ENCODE data around the gene DNAJA3.

DNA sequence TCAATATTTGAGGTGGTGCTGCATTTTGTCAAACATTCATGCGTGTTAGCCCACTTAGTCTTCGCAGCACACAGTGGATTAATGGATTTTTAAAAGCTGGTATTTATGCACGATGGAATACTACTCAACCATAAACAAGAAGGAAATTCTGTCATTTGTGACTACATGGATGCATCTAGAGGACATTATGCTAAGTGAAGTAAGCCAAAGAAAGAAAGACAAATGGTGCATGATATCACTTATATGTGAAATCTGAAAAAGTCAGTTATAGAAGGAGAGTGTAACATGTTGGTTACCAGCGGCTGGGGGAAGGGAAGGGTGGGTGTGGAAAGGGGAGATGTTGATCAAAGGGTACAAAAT lies 73.5 kb downstream of the DNAJA3 start:
- TF ChIP-seq, protein P1, sequence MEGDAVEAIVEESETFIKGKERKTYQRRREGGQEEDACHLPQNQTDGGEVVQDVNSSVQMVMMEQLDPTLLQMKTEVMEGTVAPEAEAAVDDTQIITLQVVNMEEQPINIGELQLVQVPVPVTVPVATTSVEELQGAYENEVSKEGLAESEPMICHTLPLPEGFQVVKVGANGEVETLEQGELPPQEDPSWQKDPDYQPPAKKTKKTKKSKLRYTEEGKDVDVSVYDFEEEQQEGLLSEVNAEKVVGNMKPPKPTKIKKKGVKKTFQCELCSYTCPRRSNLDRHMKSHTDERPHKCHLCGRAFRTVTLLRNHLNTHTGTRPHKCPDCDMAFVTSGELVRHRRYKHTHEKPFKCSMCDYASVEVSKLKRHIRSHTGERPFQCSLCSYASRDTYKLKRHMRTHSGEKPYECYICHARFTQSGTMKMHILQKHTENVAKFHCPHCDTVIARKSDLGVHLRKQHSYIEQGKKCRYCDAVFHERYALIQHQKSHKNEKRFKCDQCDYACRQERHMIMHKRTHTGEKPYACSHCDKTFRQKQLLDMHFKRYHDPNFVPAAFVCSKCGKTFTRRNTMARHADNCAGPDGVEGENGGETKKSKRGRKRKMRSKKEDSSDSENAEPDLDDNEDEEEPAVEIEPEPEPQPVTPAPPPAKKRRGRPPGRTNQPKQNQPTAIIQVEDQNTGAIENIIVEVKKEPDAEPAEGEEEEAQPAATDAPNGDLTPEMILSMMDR (IDR thresholded peaks at IDR 0.05), result no peak
- no peak for TF ChIP-seq ZNF263 (CRISPR knock-in tag; IDR thresholded peaks at IDR 0.05; ENCODE audit: low read depth)
- TF ChIP-seq, protein P2, sequence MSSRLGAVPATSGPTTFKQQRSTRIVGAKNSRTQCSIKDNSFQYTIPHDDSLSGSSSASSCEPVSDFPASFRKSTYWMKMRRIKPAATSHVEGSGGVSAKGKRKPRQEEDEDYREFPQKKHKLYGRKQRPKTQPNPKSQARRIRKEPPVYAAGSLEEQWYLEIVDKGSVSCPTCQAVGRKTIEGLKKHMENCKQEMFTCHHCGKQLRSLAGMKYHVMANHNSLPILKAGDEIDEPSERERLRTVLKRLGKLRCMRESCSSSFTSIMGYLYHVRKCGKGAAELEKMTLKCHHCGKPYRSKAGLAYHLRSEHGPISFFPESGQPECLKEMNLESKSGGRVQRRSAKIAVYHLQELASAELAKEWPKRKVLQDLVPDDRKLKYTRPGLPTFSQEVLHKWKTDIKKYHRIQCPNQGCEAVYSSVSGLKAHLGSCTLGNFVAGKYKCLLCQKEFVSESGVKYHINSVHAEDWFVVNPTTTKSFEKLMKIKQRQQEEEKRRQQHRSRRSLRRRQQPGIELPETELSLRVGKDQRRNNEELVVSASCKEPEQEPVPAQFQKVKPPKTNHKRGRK (CRISPR knock-in tag; IDR thresholded peaks at IDR 0.05; ENCODE audit: borderline replicate concordance), result no peak
- TF ChIP-seq ZSCAN18 (CRISPR knock-in tag; IDR thresholded peaks at IDR 0.05), result no peak
- TF ChIP-seq IRF1 (CRISPR knock-in tag; IDR thresholded peaks at IDR 0.05), result no peak
- TF ChIP-seq SP1 (CRISPR knock-in tag; conservative IDR thresholded peaks at IDR 0.05), result no peak
- TF ChIP-seq, protein P3, sequence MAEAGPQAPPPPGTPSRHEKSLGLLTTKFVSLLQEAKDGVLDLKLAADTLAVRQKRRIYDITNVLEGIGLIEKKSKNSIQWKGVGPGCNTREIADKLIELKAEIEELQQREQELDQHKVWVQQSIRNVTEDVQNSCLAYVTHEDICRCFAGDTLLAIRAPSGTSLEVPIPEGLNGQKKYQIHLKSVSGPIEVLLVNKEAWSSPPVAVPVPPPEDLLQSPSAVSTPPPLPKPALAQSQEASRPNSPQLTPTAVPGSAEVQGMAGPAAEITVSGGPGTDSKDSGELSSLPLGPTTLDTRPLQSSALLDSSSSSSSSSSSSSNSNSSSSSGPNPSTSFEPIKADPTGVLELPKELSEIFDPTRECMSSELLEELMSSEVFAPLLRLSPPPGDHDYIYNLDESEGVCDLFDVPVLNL (CRISPR knock-in tag; IDR thresholded peaks at IDR 0.05; ENCODE audit: borderline replicate concordance, low read depth), result no peak
- TF ChIP-seq SMAD3 (CRISPR knock-in tag; IDR thresholded peaks at IDR 0.05; ENCODE audit: borderline replicate concordance), result no peak
- no peak for TF ChIP-seq NFYB (CRISPR knock-in tag; conservative IDR thresholded peaks at IDR 0.05; ENCODE audit: low read depth)
- TF ChIP-seq, protein P4, sequence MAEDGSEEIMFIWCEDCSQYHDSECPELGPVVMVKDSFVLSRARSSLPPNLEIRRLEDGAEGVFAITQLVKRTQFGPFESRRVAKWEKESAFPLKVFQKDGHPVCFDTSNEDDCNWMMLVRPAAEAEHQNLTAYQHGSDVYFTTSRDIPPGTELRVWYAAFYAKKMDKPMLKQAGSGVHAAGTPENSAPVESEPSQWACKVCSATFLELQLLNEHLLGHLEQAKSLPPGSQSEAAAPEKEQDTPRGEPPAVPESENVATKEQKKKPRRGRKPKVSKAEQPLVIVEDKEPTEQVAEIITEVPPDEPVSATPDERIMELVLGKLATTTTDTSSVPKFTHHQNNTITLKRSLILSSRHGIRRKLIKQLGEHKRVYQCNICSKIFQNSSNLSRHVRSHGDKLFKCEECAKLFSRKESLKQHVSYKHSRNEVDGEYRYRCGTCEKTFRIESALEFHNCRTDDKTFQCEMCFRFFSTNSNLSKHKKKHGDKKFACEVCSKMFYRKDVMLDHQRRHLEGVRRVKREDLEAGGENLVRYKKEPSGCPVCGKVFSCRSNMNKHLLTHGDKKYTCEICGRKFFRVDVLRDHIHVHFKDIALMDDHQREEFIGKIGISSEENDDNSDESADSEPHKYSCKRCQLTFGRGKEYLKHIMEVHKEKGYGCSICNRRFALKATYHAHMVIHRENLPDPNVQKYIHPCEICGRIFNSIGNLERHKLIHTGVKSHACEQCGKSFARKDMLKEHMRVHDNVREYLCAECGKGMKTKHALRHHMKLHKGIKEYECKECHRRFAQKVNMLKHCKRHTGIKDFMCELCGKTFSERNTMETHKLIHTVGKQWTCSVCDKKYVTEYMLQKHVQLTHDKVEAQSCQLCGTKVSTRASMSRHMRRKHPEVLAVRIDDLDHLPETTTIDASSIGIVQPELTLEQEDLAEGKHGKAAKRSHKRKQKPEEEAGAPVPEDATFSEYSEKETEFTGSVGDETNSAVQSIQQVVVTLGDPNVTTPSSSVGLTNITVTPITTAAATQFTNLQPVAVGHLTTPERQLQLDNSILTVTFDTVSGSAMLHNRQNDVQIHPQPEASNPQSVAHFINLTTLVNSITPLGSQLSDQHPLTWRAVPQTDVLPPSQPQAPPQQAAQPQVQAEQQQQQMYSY (CRISPR knock-in tag; IDR thresholded peaks at IDR 0.05), result no peak
- TF ChIP-seq SOX15 (CRISPR knock-in tag; IDR thresholded peaks at IDR 0.05), result no peak
